Embryonic facial prominence (tissue), 1 donor: Measurements from ENCODE around the gene ELOVL2.
"Not testable (repeated sequence)": the region's sequence is repeated elsewhere in the genome, so short reads cannot be mapped to it uniquely, and the experiment has no call there.

Experiments
- DNase-seq: peaks from one replicate; pipeline ENCODE4 v3.0.0-alpha.2; 2016; ENCODE audit errors: extremely low spot score

The ELOVL2 gene

DNA sequence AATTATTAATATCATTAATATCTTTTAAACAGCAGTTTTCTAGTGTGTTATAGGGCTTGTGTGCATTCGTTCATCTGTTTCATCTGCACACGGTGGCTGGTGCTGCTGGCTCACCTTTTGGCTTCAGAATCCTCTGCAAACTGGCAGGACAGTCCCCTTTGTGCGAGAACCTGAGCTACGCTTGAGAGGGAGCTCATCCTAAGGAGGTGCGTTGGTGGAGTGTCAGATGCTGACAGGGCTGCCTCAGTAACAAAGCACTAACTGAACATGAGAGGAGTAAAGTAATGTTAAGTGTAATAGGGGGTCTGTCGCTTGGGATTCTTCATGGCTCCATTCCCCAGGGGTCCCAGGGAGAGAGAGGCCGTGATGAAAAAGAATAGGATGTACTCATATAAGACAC, 22.4 kb downstream of the ELOVL2 start:
- DNase-seq = no peak

DNA sequence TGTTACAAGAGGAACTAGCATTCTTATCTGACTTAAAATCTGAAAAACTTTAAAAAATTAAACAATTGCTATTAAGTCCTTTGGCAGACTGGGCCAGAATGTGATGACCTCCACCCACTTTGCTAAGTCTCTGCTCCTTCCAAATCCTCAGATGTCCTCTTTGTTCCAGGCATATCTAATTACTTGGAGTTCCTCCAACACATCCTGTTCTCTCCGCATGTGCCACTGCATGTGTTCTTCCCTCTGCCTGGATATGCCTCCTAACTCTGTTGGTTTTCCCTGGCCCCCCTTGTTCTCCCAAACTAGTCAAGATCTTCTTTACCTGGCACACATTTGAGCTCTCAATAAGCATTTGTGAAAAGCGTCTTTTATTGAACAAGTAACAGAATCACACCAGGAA, 23.1 kb downstream of the ELOVL2 start:
- no peak for DNase-seq

GRCh38 chr6:11018225-11018624, 25.9 kb downstream of the ELOVL2 start:
- no peak for DNase-seq

DNA sequence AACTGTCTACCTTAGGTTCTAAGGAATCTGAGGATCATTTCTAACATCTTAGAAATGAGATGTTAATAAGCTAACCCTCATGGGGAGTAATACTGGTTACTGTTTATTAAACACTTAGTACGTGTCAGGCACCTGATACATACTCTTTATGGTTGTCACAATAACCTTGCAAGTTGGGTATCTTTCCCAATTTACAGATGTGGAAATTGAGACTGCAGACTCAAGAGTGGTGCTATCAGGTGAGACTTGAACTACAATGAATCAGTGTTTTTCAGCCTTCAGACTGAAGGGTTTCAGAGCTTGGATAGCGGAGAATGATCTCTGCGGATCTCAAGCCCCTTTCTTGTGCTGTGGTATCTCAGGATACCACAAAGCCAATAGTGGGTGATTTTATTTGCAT, 27.0 kb downstream of the ELOVL2 start:
- DNase-seq = no peak

DNA sequence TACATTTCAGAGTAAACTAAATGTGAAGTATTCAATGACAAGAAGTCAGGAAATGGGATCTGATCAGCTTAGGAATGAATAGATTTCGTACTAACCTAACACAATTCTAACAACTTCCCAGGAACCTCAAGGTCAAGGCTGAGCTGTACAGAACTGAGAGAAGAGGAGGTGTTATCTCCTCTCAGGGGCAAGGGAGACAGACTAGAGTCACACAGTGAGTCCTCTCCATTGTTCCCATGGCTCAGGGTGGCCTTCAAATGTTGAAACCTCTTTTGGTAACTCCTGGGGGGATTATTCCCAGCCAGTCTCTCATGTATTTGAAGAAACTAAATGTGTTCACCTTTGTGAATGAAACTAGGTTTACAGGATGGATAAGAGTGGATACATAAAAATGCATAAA, 27.7 kb downstream of the ELOVL2 start:
- no peak for DNase-seq

- DNase-seq = no peak
These were observed 29.0 kb downstream of the ELOVL2 start for GRCh38 chr6:11015102-11015501.

DNA sequence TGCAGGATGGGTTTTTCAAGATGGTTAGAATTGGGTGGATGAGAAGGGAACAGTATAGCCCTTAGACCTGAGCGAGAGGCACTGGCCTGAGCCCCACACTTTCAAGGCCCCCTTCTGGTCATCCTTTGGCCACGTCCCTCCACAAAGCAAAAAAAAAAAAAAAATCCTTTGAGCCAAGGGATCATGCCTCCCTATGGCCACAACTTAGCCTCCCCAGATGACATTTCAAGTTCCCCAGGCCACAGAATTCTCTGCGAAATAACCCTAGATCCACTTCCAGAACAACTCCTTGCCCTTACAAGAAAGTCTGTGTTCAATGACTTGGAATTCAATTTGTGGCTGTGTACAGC, 30.4 kb downstream of the ELOVL2 start:
- no peak for DNase-seq

DNA sequence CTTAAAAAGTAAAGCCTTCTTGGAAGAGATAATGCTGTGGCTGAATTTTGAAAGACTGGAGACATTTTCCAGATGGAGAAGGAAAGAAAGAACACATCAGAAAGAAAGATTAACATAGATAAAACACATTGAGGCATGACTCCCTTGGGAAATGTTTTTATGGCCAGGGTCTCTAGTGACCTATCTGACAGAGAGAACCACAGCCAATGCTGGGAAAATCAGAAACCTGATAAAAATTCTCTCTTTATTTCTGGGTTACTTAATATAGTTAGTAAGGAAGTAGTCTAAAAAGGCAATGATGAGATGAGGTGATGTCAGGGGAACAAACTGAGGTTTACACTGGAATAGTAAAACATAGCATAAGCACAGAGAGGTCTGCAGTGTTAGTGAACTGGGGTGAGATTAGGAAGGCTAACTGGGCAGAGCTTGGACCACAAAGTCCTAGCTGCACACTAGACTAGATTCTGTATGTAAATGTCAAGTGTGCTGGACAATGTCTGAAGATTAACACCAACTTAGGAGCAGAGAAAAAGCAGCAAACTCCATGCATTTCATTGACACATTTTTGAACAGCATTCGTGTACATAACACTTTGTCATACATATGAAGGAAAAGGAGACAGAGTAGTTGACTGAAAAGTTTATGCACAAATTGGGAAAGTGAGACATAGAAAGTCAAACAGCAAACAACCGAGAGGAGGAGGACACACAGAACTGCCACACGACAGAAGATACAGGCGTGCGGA, 31.0 kb downstream of the ELOVL2 start:
- DNase-seq = no peak

- DNase-seq = no peak
These were observed 31.8 kb downstream of the ELOVL2 start for GRCh38 chr6:11012295-11012754.

GRCh38 chr6:11011787-11012234, 32.3 kb downstream of the ELOVL2 start:
- DNase-seq = no peak

GRCh38 chr6:11009353-11009752, 34.8 kb downstream of the ELOVL2 start:
- DNase-seq = no peak

DNA sequence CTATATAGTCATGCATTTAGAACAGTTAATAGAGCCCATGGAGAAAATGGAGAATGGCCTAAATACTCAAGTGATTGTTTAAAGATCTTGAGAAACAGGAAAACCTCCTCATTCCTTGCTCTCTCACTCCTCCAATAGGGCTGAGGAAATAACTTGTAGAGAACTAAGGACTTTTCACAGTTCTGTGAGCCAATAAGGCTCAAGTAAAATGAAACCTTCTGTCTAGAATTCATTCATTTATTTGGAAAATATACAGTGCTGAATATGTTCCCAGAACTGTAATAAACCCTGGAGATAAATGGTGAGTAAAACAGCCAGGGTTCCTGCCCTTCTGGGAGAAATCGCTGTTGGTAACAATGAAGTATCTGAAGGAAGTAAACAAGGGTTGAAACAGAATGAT, 35.3 kb downstream of the ELOVL2 start:
- no peak for DNase-seq

DNA sequence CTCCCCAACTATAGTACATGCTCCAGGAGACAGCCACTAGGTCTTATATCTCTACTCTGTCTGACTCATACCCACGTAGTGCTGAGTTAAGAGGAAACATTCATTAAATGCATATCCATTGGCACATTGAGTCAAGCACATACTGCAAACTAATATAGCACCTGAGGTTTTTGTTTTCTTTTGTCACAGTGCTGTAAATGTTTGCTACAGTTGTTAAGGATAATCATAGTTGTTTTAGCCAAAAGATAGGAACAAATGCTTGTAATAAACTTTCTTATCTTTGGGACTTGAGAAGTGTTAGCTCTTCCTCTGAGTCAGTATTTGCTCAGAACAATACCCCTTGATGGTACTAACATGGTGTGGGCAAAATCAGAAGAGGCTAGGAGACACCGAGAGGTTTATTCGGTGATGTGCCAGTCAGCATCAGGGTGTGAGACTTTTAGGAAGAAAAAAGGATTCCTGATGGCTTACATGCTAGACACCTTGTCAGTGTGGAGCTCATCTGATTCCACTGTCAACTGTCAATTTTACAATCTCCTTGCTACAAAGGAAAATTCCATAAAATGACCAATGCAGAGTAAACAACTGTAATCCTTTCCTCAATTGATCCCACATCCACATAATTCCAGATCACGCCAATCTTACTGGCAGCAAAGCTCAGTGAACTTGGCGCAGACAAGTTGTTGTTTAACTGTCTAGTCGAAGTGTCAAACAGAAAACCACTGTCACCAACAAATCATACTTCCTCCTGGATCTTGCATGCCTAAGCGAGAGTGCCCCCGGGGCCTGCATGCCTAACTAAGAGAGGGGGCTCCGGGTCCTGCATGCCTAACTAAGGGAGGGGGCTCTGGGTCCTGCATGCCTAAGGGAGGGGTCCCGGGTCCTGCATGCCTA, 36.1 kb downstream of the ELOVL2 start:
- no peak for DNase-seq

GRCh38 chr6:11006061-11006460, 38.0 kb downstream of the ELOVL2 start:
- no peak for DNase-seq

DNA sequence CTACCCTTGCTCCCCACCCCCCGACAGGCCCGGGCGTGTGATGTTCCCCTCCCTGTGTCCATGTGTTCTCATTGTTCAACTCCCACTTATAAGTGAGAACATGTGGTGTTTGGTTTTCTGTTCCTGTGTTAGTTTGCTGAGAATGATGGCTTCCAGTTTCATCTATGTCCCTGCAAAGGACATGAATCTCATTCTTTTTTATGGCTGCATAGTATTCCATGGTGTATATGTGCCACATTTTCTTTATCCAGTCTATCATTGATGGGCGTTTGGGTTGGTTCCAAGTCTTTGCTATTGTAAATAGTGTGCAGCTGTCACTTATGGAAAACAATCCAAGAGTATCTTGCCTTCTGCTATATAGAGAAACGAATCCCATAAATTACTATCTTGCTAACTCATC, 40.8 kb downstream of the ELOVL2 start:
- DNase-seq = not testable (repeated sequence)

- DNase-seq = no peak
These were observed 41.9 kb downstream of the ELOVL2 start for GRCh38 chr6:11002176-11002575.

DNA sequence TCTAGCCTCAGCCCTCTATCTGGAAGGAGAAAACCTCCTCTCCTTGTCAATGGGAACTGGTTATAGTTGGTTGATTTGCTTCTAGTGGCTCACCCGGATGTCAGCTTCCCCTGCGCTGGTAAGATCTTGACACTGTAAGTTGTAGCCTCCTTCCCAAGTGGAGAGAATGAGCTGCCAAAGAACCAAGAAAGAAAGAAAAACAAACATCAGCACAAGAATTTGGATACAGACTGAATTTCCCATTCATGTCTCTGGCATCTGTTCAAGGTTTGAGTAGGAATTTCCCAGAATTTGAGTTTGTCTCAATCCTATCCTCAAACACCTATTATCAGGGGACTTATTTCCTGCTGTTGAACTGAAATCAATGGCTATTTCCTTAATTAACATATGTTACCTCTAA, 44.1 kb downstream of the ELOVL2 start:
- DNase-seq = no peak

- DNase-seq = no peak
These were observed 48.9 kb downstream of the ELOVL2 start for GRCh38 chr6:10995114-10995707.

DNA sequence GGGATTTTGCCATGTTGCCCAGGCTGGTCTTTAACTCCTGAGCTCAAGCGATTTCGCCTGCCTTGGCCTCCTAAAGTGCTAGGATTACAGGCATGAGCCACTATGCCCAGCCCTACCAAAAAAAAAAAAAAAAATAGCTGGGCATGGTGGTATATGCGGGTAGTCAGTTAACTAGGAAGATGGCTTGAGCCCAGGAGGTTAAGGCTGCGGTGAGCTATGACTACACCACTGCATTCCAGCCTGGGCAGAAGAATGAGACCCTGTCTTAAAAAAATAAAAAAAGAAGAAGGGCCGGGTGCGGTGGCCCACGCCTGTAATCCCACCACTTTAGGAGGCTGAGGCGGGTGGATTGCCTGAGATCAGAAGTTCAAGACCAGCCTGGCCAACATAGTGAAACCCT, 50.2 kb downstream of the ELOVL2 start:
- no peak for DNase-seq

DNA sequence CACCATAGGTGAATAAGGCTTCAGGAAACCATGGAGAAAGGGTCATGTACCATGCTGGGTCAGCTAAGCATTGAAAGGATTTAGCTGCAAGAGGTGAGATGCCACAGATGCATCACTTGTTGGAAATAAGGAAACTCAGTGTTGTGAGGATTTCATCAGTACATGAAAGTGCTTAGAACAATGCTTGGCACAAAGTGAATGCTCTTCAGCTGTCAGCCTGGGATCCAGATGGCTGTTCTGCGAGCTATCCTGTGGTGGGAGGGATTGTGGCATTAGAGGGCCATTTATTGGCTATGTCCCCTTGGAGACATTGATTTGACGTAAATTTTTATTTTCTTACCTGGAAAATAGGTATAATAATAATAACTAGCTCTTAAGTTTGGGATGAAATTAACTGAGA, 53.0 kb downstream of the ELOVL2 start:
- no peak for DNase-seq

- DNase-seq = no peak
These were observed 54.5 kb downstream of the ELOVL2 start for GRCh38 chr6:10989587-10989986.

DNA sequence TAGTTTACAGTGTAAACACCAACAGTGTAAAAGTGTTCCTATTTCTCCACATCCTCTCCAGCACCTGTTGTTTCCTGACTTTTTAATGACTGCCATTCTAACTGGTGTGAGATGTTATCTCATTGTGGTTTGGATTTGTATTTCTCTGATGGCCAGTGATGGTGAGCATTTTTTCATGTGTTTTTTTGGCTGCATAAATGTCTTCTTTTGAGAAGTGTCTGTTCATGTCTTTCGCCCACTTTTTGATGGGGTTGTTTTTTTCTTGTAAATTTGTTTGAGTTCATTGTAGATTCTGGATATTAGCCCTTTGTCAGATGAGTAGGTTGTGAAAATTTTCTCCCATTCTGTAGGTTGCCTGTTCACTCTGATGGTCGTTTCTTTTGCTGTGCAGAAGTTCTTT, 59.1 kb downstream of the ELOVL2 start:
- DNase-seq = not testable (repeated sequence)

DNA sequence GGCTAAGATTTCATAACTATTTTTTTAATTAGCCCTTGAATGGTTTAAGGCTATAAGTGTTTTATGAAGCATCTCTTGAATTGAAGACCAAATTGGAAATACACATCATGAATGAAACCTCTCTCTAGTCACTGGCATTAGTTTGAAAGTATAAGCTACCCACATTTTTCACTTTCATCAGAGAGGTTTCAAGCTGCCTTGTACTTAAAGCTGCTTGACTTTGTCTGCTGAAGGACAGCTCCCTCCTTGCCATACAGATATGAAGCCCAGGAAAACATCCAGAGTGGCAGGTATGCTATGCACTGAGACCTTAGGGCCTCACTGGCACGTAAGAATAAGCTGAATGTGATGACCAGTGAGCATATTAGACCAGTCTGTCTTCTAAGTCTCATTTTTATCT, 62.7 kb downstream of the ELOVL2 start:
- DNase-seq = no peak
